SH-SY5Y (cell line): ENCODE measurements around the gene KIAA1958.

Experiments
- GATA2 ChIP-seq: IDR thresholded peaks from 2 replicates; pipeline ENCODE4 v1.6.1; 2011; ENCODE audit warnings: mild to moderate bottlenecking, low read depth, low read length
- GATA3 ChIP-seq: IDR thresholded peaks from 2 replicates; pipeline ENCODE4 v1.6.1; 2011; ENCODE audit warnings: low read depth, mild to moderate bottlenecking, low read length, moderate library complexity

DNA sequence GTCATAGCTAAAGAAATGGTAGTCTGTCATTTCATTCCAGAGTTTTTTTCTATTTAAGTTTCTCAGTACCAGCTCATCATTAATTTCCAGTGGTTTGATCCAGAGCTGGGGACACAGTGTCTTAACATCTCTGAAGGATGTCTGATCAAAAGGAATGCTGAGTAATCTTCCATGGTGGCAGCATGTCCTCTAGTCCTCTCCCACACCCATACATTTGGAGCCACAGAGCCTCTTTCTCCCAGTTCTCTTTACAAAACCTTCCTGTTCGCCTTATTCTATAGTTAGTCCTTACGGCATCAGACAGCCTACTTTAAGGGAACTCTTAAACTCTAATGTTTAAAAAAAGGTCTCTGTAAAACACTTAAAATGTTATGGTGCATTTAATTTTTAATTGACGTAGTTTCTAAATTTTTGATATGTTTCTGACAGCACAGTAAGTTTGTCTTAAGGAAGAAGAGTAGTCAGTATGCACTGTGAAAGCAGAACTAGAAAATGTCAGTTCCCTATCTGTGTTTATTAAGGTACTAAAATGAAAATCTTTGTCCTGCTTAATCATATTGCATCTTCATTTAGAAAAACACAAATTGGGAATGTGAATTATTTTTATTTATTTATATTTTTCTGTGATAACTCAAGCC is 134.5 kb downstream of the KIAA1958 start:
- no peak for TF ChIP-seq GATA2
- TF ChIP-seq GATA3 = no peak
